WTC11 (cell line): ENCODE measurements around the gene UGT1A1. TPM values are rescaled to one million over a fixed set of nuclear protein-coding genes. Genes with fewer than 3 reads are reported as not detected.
"Not testable (repeated sequence)": the region's sequence is repeated elsewhere in the genome, so short reads cannot be mapped to it uniquely, and the experiment has no call there.

Experiments used
- ATAC-seq: fragments of 200-7000 bp; cut with Tn5 transposase; 2 replicates; pipeline ENCODE4 v1.10.0; 2021; ENCODE audit warnings: mild to moderate bottlenecking, moderate library complexity
- CTCF ChIA-PET: fragments of 300-600 bp; sonication (Branson Sonifier 250); formaldehyde crosslinking; loops from one replicate; lab custom pipeline; 2021; ENCODE audit warnings: antibody characterized with exemption; lab: Charles Lee
- POLR2A ChIA-PET: fragments of 350-600 bp; sonication (Branson Sonifier 250); formaldehyde crosslinking; loops from one replicate; lab custom pipeline; 2021; ENCODE audit warnings: antibody characterized with exemption; lab: Charles Lee
- DNase-seq: peaks from one replicate; pipeline ENCODE4 v3.0.0; 2021; ENCODE audit warnings: low spot score
- H3K27ac Mint-ChIP-seq: 2 replicates; pipeline ENCODE4 v1.8.0; 2021; ENCODE audit warnings: mixed read lengths
- H3K27me3 Mint-ChIP-seq: 2 replicates; pipeline ENCODE4 v1.8.0; 2021; ENCODE audit warnings: low read depth, mild to moderate bottlenecking, moderate library complexity, mixed read lengths
- H3K36me3 Mint-ChIP-seq: 2 replicates; pipeline ENCODE4 v1.8.0; 2021; ENCODE audit warnings: mixed read lengths
- H3K4me1 Mint-ChIP-seq: 2 replicates; pipeline ENCODE4 v1.8.0; 2022; ENCODE audit warnings: mixed read lengths
- H3K4me3 Mint-ChIP-seq: 2 replicates; pipeline ENCODE4 v1.8.0; 2021; ENCODE audit warnings: mild to moderate bottlenecking, moderate library complexity, mixed read lengths
- H3K9me3 Mint-ChIP-seq: 2 replicates; pipeline ENCODE4 v1.8.0; 2021; ENCODE audit warnings: mixed read lengths
- ARID4B ChIP-seq: sonication (generic); formaldehyde crosslinking; IDR thresholded peaks from 2 replicates; pipeline ENCODE4 v1.8.0; 2023; ENCODE audit warnings: missing genetic modification reagents, mild to moderate bottlenecking, borderline replicate concordance
- ELF4 ChIP-seq: sonication (generic); formaldehyde crosslinking; IDR thresholded peaks from 2 replicates; pipeline ENCODE4 v1.8.1; 2022; ENCODE audit warnings: low read depth, mild to moderate bottlenecking, moderate library complexity, missing genetic modification reagents
- FOXK1 ChIP-seq: sonication (generic); formaldehyde crosslinking; IDR thresholded peaks from 2 replicates; pipeline ENCODE4 v1.8.0; 2022; ENCODE audit warnings: mild to moderate bottlenecking, moderate library complexity, missing genetic modification reagents
- FOXP1 ChIP-seq: sonication (generic); formaldehyde crosslinking; IDR thresholded peaks from 2 replicates; pipeline ENCODE4 v1.8.0; 2022; ENCODE audit warnings: missing genetic modification reagents, mild to moderate bottlenecking, moderate library complexity, borderline replicate concordance
- HMGXB4 ChIP-seq: sonication (generic); formaldehyde crosslinking; IDR thresholded peaks from 2 replicates; pipeline ENCODE4 v1.8.1; 2023; ENCODE audit warnings: mild to moderate bottlenecking, moderate library complexity, missing genetic modification reagents
- IRF2 ChIP-seq: sonication (generic); formaldehyde crosslinking; IDR thresholded peaks from 2 replicates; pipeline ENCODE4 v1.8.0; 2022; ENCODE audit warnings: low read depth, missing genetic modification reagents, borderline replicate concordance
- KAT7 ChIP-seq: sonication (generic); formaldehyde crosslinking; IDR thresholded peaks from 2 replicates; pipeline ENCODE4 v1.8.1; 2023; ENCODE audit warnings: missing genetic modification reagents, mild to moderate bottlenecking, borderline replicate concordance
- SOX15 ChIP-seq: fragments of 250-450 bp; sonication (Bioruptor Pico); IDR thresholded peaks from 2 replicates; pipeline ENCODE4 v1.9.0; 2021; ENCODE audit warnings: mild to moderate bottlenecking
- TEAD4 ChIP-seq: sonication (generic); formaldehyde crosslinking; IDR thresholded peaks from 2 replicates; pipeline ENCODE4 v1.8.0; 2022; ENCODE audit warnings: mild to moderate bottlenecking, missing genetic modification reagents
- ZBTB21 ChIP-seq: sonication (generic); formaldehyde crosslinking; IDR thresholded peaks from 2 replicates; pipeline ENCODE4 v1.8.1; 2023; ENCODE audit warnings: mild to moderate bottlenecking, missing genetic modification reagents, borderline replicate concordance
- ZNF121 ChIP-seq: sonication (generic); formaldehyde crosslinking; IDR thresholded peaks from 2 replicates; pipeline ENCODE4 v1.8.0; 2023; ENCODE audit warnings: missing genetic modification reagents
- ZNF219 ChIP-seq: sonication (generic); formaldehyde crosslinking; IDR thresholded peaks from 2 replicates; pipeline ENCODE4 v1.8.0; 2023; ENCODE audit warnings: missing genetic modification reagents, mild to moderate bottlenecking, borderline replicate concordance
- ZNF416 ChIP-seq: fragments of 250-450 bp; sonication (Bioruptor Pico); IDR thresholded peaks from 2 replicates; pipeline ENCODE4 v1.9.0; 2021; ENCODE audit warnings: mild to moderate bottlenecking, inconsistent platforms
- total RNA-seq: library from RNA; stranded (reverse); gene quantifications from 3 replicates; pipeline ENCODE4 v1.2.3, GENCODE V29; 2021
- TF ChIP-seq, protein P1 (sequence below): sonication (generic); formaldehyde crosslinking; IDR thresholded peaks from 2 replicates; pipeline ENCODE4 v1.8.0; 2023; ENCODE audit warnings: mild to moderate bottlenecking, missing genetic modification reagents
- TF ChIP-seq, protein P2 (sequence below): sonication (generic); formaldehyde crosslinking; IDR thresholded peaks from 2 replicates; pipeline ENCODE4 v1.8.1; 2022; ENCODE audit warnings: low read depth, missing genetic modification reagents, borderline replicate concordance
- TF ChIP-seq, protein P3 (sequence below): sonication (generic); formaldehyde crosslinking; IDR thresholded peaks from 2 replicates; pipeline ENCODE4 v1.8.0; 2022; ENCODE audit warnings: mild to moderate bottlenecking, missing genetic modification reagents
- TF ChIP-seq, protein P4 (sequence below): sonication (generic); formaldehyde crosslinking; IDR thresholded peaks from 2 replicates; pipeline ENCODE4 v1.8.0; 2022; ENCODE audit warnings: mild to moderate bottlenecking, missing genetic modification reagents

Gene UGT1A1
- total RNA-seq, 1 experiment from 2014 or later: not detected

DNA sequence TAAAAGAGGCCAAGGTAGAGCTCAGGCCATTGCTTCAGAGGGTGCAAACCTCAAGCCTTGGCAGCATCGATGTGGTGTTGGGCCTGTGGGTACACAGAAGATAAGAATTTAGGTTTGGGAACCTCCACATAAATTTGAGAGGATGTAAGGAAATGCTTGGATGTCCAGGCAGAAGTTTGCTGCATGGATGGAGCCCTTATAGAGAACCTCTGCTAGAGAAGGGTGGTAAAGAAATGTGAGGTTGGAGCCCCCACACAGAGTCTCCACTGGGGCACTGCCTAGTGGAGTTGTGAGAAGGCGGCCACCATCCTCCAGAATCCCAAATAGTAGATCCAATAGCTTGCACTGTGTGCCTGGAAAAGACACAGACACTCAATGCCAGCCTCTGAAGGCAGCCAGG lies 9.4 kb upstream of the UGT1A1 start:
- Mint-ChIP-seq H3K36me3 (peaks cover 29% of the 10 kb centered on the region), H3K9me3 (peaks cover 68% of the 10 kb centered on the region), H3K27me3 (peaks cover 15% of the 10 kb centered on the region)
- CTCF ChIA-PET, H3K4me3 Mint-ChIP-seq, DNase-seq, POLR2A ChIA-PET, H3K4me1 Mint-ChIP-seq, H3K27ac Mint-ChIP-seq, ATAC-seq: not testable (repeated sequence)

GRCh38 chr2:233751212-233752009 lies 8.7 kb upstream of the UGT1A1 start:
- H3K9me3 Mint-ChIP-seq: peaks cover 68% of the 10 kb centered on the region
- H3K4me1 Mint-ChIP-seq, H3K4me3 Mint-ChIP-seq, ATAC-seq, DNase-seq, POLR2A ChIA-PET, CTCF ChIA-PET, H3K27ac Mint-ChIP-seq: not testable (repeated sequence)
- H3K36me3 Mint-ChIP-seq: peaks cover 29% of the 10 kb centered on the region
- H3K27me3 Mint-ChIP-seq: peaks cover 15% of the 10 kb centered on the region

DNA sequence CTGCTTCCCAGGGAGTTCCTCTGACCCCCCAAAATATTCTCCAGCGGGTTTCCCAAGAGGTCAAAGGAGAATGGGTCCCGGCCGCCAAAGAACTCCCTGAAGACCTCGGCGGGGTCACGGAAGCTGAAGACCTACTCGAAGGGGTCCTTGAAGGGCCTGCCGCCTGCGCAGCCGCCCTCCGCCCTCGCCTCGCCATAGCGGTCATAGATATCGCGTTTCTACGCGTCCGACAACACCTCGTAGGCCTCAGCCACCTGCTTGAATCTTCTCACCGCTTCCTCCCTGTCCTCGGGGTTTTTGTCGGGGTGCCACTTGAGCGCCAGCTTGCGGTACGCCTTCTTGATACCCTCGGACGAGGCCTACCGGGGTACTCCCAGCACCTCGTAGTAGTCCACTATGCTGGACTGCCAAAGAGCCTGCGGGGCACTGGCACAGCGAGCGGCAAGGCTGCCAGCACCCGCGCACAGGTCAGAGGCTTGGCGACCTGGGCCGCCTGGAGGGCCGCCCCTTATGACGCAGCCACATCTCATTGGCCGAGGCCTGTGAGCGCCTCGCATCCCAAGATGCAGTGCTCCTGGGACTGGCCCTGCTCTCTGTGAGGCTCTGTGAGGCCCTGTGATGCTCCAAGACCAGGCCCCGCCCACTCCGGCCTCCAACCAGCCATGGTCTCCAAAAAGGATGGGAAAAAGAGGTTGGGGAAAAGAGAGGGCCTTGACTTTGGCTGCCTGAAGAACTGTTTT lies 5.0 kb upstream of the UGT1A1 start:
- ATAC-seq: no peak
- CTCF ChIA-PET: no interaction called here
- TF ChIP-seq IRF2 (no peak), ZNF219 (no peak), ELF4 (no peak), HMGXB4 (no peak), ZNF121 (no peak), KAT7 (CRISPR knock-in tag) (no peak), ZBTB21 (no peak), TEAD4 (CRISPR knock-in tag) (no peak), ARID4B (no peak), FOXK1 (no peak), SOX15 (CRISPR knock-in tag) (no peak), FOXP1 (CRISPR knock-in tag) (no peak), ZNF416 (CRISPR knock-in tag) (no peak)
- TF ChIP-seq, protein P1, sequence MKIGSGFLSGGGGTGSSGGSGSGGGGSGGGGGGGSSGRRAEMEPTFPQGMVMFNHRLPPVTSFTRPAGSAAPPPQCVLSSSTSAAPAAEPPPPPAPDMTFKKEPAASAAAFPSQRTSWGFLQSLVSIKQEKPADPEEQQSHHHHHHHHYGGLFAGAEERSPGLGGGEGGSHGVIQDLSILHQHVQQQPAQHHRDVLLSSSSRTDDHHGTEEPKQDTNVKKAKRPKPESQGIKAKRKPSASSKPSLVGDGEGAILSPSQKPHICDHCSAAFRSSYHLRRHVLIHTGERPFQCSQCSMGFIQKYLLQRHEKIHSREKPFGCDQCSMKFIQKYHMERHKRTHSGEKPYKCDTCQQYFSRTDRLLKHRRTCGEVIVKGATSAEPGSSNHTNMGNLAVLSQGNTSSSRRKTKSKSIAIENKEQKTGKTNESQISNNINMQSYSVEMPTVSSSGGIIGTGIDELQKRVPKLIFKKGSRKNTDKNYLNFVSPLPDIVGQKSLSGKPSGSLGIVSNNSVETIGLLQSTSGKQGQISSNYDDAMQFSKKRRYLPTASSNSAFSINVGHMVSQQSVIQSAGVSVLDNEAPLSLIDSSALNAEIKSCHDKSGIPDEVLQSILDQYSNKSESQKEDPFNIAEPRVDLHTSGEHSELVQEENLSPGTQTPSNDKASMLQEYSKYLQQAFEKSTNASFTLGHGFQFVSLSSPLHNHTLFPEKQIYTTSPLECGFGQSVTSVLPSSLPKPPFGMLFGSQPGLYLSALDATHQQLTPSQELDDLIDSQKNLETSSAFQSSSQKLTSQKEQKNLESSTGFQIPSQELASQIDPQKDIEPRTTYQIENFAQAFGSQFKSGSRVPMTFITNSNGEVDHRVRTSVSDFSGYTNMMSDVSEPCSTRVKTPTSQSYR (CRISPR knock-in tag): no peak
- TF ChIP-seq, protein P2, sequence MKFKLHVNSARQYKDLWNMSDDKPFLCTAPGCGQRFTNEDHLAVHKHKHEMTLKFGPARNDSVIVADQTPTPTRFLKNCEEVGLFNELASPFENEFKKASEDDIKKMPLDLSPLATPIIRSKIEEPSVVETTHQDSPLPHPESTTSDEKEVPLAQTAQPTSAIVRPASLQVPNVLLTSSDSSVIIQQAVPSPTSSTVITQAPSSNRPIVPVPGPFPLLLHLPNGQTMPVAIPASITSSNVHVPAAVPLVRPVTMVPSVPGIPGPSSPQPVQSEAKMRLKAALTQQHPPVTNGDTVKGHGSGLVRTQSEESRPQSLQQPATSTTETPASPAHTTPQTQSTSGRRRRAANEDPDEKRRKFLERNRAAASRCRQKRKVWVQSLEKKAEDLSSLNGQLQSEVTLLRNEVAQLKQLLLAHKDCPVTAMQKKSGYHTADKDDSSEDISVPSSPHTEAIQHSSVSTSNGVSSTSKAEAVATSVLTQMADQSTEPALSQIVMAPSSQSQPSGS (CRISPR knock-in tag): no peak
- TF ChIP-seq, protein P3, sequence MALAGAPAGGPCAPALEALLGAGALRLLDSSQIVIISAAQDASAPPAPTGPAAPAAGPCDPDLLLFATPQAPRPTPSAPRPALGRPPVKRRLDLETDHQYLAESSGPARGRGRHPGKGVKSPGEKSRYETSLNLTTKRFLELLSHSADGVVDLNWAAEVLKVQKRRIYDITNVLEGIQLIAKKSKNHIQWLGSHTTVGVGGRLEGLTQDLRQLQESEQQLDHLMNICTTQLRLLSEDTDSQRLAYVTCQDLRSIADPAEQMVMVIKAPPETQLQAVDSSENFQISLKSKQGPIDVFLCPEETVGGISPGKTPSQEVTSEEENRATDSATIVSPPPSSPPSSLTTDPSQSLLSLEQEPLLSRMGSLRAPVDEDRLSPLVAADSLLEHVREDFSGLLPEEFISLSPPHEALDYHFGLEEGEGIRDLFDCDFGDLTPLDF: no peak
- TF ChIP-seq, protein P4, sequence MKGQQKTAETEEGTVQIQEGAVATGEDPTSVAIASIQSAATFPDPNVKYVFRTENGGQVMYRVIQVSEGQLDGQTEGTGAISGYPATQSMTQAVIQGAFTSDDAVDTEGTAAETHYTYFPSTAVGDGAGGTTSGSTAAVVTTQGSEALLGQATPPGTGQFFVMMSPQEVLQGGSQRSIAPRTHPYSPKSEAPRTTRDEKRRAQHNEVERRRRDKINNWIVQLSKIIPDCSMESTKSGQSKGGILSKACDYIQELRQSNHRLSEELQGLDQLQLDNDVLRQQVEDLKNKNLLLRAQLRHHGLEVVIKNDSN: no peak

More for the DNA sequence above, 5.0 kb upstream of the UGT1A1 start:
- peaks cover 21% of the 10 kb centered on the region for H3K36me3 Mint-ChIP-seq
- peaks cover 7% of the 10 kb centered on the region for H3K27me3 Mint-ChIP-seq
- POLR2A ChIA-PET: no interaction called here
- no peaks in the 10 kb centered on the region for H3K4me1 Mint-ChIP-seq
- DNase-seq: no peak
- H3K27ac Mint-ChIP-seq: no peak overlapping the region
- peaks cover 44% of the 10 kb centered on the region for H3K9me3 Mint-ChIP-seq
- no peak overlapping the region for H3K4me3 Mint-ChIP-seq
